ENCODE data around the gene ATG10.

ATG10 gene

GRCh38 chr5:82068723-82069122 is 96.9 kb downstream of the ATG10 start:
- no peaks in the 10 kb centered on the region for H3K4me1 ChIP-seq
- H3K27ac ChIP-seq = no peak overlapping the region
- no peak for DNase-seq
- no peaks in the 10 kb centered on the region for H3K9me3 ChIP-seq
- intact Hi-C loops (cut with DNase I; ENCODE audit: low total_unique reads) = no loop called here
- H3K27me3 ChIP-seq = no peaks in the 10 kb centered on the region
- no peaks in the 10 kb centered on the region for H3K36me3 ChIP-seq
- TF ChIP-seq CTCF (IDR thresholded peaks at IDR 0.05) = no peak
- H3K4me3 ChIP-seq = peak overlapping the region in 1 of 2 donors; percentile 4

- no peaks in the 10 kb centered on the region for H3K9me3 ChIP-seq
- H3K27ac ChIP-seq = no peak overlapping the region
- H3K36me3 ChIP-seq = no peaks in the 10 kb centered on the region
- no peaks in the 10 kb centered on the region for H3K4me1 ChIP-seq
- TF ChIP-seq CTCF (IDR thresholded peaks at IDR 0.05) = no peak
- H3K4me3 ChIP-seq = no peak overlapping the region
- no peaks in the 10 kb centered on the region for H3K27me3 ChIP-seq
- no peak for DNase-seq
- intact Hi-C loops (cut with DNase I; ENCODE audit: low total_unique reads) = no loop called here
These were observed 100.3 kb downstream of the ATG10 start for GRCh38 chr5:82072138-82072537.

- TF ChIP-seq CTCF (IDR thresholded peaks at IDR 0.05) = no peak
- no peak for DNase-seq
- H3K4me3 ChIP-seq = no peak overlapping the region
- no peaks in the 10 kb centered on the region for H3K9me3 ChIP-seq
- peaks cover 0 to under 1% (median 0%) of the 10 kb centered on the region in 3 donors for H3K36me3 ChIP-seq
- no peaks in the 10 kb centered on the region for H3K27me3 ChIP-seq
- H3K4me1 ChIP-seq = no peaks in the 10 kb centered on the region
- no peak overlapping the region for H3K27ac ChIP-seq
- intact Hi-C loops (cut with DNase I; ENCODE audit: low total_unique reads) = no loop called here
These were observed 101.4 kb downstream of the ATG10 start for GRCh38 chr5:82073179-82073578.

GRCh38 chr5:82074950-82075349 is 103.1 kb downstream of the ATG10 start:
- intact Hi-C loops (cut with DNase I; ENCODE audit: low total_unique reads) = no loop called here
- DNase-seq = no peak
- no peaks in the 10 kb centered on the region for H3K9me3 ChIP-seq

DNA sequence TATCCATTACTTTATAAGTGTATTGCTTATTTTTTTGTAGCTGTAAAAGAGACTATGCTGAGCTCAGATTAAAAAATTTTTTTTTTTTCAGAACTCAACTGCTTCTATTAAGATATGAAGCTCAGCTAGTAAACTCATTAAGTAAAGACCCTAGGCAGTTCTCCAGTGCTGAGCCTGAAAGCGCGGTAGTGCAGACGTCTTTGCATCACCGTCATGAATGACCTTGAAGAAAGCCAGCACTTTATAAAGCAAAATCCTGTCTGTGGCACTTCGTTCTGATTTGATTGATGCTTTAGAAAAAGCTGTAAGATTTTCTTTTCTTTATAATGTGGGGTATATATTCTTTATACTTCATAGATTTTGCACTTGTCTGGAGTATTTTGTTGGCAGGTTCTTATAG is 105.7 kb downstream of the ATG10 start:
- no peaks in the 10 kb centered on the region for H3K4me1 ChIP-seq
- peaks cover 0 to 4% (median 0%) of the 10 kb centered on the region in 3 donors for H3K36me3 ChIP-seq
- no peak overlapping the region for H3K27ac ChIP-seq
- no peak for TF ChIP-seq CTCF (IDR thresholded peaks at IDR 0.05)
- DNase-seq = no peak
- H3K27me3 ChIP-seq = no peaks in the 10 kb centered on the region
- no peak overlapping the region for H3K4me3 ChIP-seq
- peaks cover 0 to 9% (median 0%) of the 10 kb centered on the region in 3 donors for H3K9me3 ChIP-seq
- intact Hi-C loops (cut with DNase I; ENCODE audit: low total_unique reads) = no loop called here

More at GRCh38 chr5:82074950-82075349, 103.1 kb downstream of the ATG10 start:
- TF ChIP-seq CTCF (IDR thresholded peaks at IDR 0.05) = no peak
- Histone ChIP-seq H3K27me3 (no peaks in the 10 kb centered on the region), H3K27ac (no peak overlapping the region), H3K4me3 (no peak overlapping the region), H3K36me3 (peaks cover 0 to 4% (median 0%) of the 10 kb centered on the region in 3 donors), H3K4me1 (no peaks in the 10 kb centered on the region)

- Histone ChIP-seq H3K36me3 (no peaks in the 10 kb centered on the region), H3K4me3 (no peak overlapping the region), H3K4me1 (no peaks in the 10 kb centered on the region), H3K27me3 (no peaks in the 10 kb centered on the region), H3K9me3 (peaks cover 0 to 26% (median 15%) of the 10 kb centered on the region in 3 donors), H3K27ac (no peak overlapping the region)
- no peak for TF ChIP-seq CTCF (IDR thresholded peaks at IDR 0.05)
- no peak for DNase-seq
- intact Hi-C loops (cut with DNase I; ENCODE audit: low total_unique reads) = no loop called here
These were observed 119.8 kb downstream of the ATG10 start for GRCh38 chr5:82091617-82092016.

All from tibial artery (tissue), 4 donors.